GM21576 (cell line): ENCODE results near the gene PIP4K2C.
"Not testable (repeated sequence)": the region's sequence is repeated elsewhere in the genome, so short reads cannot be mapped to it uniquely, and the experiment has no call there.

ENCODE experiments used
- ATAC-seq: cut with Tn5 transposase; IDR thresholded peaks from one replicate; pipeline ENCODE4 v1.9.1; 2021; ENCODE audit warnings: mild to moderate bottlenecking, moderate library complexity; ENCODE audit not compliant: unreplicated experiment

Gene PIP4K2C

DNA sequence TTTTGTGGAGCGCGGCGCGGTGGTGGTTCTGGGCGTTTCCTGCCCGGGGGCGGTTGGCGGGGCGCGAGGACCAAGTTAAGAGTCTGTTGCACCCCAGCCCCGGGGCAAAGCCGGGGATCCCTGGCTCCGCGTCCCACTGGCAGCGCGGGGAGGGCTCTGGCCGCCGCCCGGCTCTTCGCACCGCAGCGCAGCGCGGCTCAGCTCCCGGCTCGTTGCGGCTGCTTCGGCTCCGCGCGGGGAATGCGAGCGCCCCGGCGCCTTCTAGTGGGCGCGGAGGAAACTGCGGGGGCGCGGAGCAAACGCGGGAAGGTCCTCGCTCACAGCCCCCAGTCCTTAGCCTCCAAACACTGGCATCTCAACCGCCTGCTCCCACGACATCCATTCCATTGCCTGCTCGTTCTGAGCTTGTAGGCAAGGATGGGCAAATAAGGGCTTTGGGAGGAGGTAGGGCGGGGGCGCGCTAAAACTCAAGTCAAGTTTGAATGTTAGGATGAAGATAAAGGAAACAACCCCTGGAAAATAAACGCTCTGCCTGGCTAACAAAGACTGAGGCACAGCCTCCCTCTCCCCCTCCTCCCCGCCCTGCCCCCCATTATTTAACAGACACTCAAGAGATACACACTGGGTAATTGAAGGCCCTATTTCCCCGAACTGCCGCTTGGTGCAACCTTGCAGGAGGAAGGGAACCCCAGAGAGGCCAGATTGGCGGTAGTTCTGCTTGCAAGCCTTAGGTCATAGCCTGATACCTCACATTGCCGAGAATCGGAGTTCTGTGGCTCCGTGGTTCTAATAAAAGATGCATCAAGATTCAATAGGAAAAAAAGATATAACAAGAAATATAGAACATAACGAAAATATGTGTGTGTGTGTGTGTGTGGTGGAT, 42.2 kb downstream of the PIP4K2C start, which contains the start of gene B4GALNT1:
TSS of gene B4GALNT1 (minus strand) at position 244 of the 883 bp plus-strand sequence. CDS start 1,069 bp downstream, outside the sequence.
- ATAC-seq: peak; percentile 66

DNA sequence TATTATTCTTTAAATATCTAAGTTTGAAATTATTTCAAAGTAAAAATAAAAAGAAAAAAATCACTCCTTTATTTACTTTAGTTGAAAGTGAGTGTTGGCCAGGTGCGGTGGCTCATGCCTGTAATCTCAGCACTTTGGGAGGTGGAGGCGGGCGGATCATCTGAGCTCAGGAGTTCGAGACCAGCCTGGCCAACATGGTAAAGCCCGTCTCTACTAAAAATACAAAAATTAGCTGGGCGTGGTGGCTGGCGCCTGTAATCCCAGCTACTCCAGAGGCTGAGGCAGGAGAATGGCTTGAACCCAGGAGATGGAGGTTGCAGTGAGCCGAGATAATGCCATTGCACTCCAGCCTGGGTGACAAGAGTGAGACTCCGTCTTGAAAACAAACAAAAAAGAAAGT, 45.7 kb downstream of the PIP4K2C start:
- not testable (repeated sequence) for ATAC-seq

DNA sequence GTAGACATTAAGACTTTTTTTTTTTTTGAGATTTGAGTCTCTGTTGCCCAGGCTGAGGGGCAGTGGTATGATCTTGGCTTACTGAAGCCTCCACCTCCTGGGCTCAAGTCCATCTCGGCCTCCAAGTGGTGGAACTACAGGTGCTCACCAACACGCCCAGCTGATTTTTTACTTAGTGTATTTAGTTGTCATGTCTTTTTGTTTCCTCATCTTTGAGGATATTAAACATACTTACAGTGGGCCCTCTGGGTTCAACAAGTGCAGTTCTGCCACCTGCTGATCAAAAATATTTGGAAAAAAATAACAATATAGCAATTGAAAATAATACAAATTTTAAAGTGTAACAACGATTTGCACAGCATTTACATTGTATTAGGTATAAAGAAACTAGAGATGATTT, 46.4 kb downstream of the PIP4K2C start:
- no peak for ATAC-seq

DNA sequence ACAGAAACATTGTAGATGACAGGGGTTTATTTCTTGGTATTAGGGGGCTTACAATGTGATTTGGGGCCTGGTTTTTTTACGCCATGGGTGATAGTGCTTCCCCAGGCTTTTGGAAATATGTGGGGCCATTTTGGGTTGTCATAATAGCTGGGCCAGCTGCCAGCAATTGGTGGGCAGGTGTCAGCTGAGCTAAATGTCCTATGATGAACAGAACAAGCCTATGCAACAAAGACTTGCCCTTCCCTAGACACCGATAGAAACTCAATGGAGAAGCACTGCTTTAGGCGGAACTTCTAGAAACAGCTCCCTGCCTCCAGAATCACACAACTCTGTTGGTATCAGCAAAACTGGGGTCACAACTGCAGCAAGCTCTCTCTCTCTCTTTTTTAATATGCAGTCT, 47.1 kb downstream of the PIP4K2C start:
- no peak for ATAC-seq

DNA sequence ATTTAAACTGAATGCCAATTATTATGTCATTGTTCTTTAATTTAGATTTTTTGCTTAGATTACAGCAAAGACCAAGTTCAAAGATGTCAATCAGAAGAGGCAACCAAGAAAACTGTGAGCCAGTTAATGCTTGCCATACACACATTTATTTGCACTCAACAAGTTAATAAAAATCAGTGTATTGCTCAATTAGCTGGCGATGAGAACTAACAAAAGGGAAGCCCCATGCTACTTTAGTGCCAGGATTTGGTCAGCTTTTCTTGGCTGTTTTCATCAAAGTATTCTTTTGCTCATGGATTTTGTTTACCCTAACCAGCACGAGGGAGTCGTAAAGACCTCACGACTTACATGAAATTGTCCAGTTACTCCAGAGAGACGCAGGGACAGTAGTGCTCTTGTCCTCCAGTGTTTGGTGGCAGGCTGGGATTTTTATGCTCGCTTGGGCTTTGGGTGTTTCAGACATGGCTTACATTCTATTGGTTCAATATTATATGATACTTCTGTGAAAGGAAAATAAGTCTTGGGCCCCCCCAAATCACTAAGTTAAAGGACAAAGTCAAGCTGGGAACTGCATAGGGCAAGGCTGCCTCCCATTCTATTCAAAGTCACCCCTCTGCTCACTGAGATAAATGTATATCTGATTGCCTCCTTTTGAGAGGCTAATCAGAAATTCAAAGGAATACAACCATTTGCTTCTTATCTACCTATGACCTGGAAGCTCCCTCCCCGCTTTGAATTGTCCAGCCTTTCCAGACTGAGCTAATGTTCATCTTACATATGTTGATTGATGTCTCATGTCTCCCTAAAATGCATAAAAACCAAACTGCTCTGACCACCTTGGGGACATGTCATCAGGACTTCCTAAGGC, 49.4 kb downstream of the PIP4K2C start:
- no peak for ATAC-seq

DNA sequence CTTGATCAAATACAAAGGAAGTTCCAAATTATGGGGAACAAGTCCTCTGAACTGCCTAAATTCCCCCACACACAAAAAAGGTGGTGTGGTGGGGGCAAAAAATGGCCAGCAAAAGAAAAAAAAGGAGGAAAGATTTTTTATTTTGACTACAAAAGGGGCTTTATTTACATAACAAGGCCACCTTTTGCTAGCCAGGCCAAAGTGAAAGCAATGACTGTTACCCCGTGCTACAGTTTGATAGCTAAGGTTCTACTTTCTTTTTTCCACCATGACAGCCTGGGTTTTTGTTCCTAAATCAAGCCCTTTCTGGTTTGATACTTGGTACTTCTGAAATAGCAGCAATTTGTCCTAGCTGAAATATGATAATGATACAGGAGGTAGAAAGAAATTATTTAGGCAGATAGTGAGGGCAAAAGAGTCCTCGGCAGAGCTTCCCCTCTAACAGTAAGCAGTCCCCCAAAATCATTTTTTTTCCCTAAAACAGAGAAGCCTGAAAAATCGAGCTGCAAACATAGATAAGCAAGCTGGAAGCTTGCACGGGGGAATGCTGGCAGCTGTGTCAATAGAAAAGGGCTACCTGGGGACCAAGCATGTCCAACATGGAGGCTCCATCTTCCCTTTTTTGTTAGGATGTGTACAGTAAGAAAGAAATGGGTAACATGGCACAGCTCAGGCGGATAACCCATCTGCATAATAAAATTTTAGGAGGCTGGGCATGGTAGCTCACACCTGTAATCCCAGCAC, 50.9 kb downstream of the PIP4K2C start:
- ATAC-seq: no peak

DNA sequence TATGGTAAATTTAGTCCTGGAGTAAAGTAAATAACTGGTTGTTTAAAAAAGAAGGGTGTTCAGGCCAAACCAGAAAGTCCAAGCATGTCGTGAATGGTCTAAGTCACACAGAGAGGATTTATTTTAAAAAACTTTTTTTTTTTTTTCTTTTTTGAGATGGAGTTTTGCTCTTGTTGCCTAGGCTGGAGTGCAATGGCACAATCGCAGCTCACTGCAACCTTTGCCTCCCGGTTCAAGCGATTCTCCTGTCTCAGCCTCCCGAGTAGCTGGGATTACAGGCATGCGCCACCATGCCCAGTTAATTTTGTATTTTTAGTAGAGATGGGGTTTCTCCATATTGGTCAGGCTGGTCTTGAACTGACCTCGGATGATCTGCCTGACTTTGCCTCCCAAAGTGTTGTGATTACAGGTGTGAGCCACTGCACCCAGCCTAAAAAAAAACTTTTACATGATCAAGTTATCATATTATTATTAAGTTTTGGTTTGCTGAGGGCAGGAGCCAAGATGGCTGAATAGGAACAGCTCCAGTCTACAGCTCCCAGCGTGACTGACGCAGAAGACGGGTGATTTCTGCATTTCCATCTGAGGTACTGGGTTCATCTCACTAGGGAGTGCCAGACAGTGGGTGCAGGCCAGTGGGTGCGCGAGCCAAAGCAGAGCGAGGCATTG, 55.1 kb downstream of the PIP4K2C start:
- ATAC-seq: not testable (repeated sequence)

DNA sequence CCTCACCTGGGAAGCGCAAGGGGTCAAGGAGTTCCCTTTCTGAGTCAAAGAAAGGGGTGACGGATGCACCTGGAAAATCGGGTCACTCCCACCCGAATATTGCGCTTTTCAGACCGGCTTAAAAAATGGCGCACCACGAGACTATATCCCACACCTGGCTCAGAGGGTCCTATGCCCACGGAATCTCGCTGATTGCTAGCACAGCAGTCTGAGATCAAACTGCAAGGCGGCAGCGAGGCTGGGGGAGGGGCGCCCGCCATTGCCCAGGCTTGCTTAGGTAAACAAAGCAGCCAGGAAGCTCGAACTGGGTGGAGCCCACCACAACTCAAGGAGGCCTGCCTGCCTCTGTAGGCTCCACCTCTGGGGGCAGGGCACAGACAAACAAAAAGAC, 55.7 kb downstream of the PIP4K2C start:
- ATAC-seq: not testable (repeated sequence)
